PC-3 (cell line): ENCODE data around the gene FAM217A.

Experiments
- CTCF ChIP-seq: fragments of 300-600 bp; sonication (generic); conservative IDR thresholded peaks from 2 replicates; pipeline ENCODE4 v1.5.1; 2017; ENCODE audit warnings: antibody characterized with exemption, low read depth, mild to moderate bottlenecking, low read length
- EZH2phosphoT487 ChIP-seq: fragments of 300-600 bp; sonication (generic); IDR thresholded peaks from 2 replicates; pipeline ENCODE4 v1.6.1; 2018; ENCODE audit warnings: mild to moderate bottlenecking, antibody characterized with exemption, low read length, borderline replicate concordance

GRCh38 chr6:4100655-4101054 is 21.7 kb upstream of the FAM217A start:
- TF ChIP-seq CTCF (no peak), EZH2phosphoT487 (no peak)
